Activated CD8-positive, alpha-beta memory T cell treated with anti-CD3 and anti-CD28 coated beads for 1 hour (primary cell): Measurements from ENCODE around the gene SRL.
"Not testable (repeated sequence)": the region's sequence is repeated elsewhere in the genome, so short reads cannot be mapped to it uniquely, and the experiment has no call there.

Experiments used
- DNase-seq, 2 donors: peaks; one replicate each; pipeline ENCODE4 v3.0.0-alpha.2; 2020; ENCODE audit warnings: low read depth in 1 of 2; ENCODE audit errors: extremely low read depth in 1 of 2

The SRL gene

GRCh38 chr16:4227040-4227332 is 14.9 kb downstream of the SRL start:
- no peak for DNase-seq

- DNase-seq, result no peak
These were observed 15.4 kb downstream of the SRL start for GRCh38 chr16:4226251-4227039.

DNA sequence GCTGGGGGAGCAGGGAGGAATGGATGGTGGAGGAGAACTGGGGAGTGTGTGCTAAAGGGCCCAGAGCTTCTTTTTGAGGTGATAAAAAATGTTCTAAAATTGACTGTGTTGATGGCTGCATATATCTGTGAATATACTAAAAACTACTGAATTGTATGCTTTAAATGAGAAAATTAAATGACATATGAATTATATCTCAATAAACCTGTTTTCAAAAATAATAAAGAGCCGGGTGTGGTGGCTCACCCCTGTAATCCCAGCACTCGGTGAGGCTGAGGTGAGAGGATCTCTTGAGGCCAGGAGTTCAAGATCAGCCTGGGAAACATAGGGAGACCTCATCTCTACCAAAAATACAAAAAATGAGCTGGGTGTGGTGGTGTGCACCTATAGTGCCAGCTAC is 16.8 kb downstream of the SRL start:
- DNase-seq, result no peak

DNA sequence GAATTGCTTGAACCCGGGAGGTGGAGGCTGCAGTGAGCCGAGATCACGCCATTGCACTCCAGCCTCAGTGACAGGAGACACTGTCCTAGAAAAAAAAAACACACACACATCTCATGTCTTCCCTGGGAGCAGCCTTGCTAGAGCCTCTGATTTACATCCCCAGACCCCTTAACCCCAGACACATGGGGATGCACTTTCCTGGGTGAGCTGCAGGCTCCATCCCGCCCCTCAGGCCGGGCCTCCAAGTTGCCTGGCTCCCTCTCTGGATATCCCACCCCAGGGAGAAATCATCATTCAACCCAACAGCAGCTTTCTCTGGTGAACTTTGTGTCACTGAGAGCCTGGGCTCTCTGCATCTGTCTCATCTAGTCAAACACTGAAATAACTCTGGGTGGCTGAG is 21.5 kb downstream of the SRL start:
- no peak for DNase-seq

DNA sequence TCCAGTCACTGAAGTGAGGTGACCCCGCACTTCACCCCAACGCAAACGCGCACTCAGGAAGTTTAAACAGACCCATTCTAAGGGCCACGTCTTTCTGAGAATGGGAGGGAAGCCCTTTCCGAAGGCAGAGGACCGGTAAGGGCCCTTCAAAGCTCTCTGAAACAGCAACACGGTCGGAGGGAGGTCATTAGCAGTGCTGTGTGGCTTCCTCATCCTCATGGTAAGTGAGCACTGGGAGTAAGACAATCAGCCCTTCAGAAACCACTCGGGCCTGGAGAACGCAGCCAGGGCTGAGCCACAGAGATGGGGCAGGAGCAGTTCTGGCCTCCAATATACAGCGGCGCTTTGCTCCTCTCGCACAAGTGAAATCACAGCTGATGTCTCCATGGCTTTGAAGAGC is 23.7 kb downstream of the SRL start:
- DNase-seq, result no peak

- no peak for DNase-seq
These were observed 24.4 kb downstream of the SRL start for GRCh38 chr16:4217204-4218131.

GRCh38 chr16:4216596-4216995 is 25.3 kb downstream of the SRL start:
- DNase-seq, result no peak

DNA sequence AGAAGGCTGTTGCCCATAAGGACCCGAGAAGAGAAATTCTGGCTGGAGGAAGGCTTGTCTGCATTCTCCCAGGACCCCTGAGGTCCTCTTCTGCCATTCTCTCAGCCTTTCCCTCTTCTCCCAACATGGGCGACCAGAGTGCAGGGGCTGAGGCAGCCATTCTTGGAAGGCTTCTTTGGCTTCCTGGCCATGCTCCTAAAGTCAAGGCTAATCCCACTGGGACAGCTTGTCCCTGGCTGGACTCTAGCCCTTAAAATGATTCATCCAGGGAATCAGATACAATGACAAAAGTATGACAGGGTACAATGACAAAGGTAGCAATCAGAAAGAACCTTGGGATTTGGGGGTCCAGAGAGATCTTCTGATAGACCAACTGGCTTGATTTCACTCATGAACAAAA is 26.8 kb downstream of the SRL start:
- DNase-seq, result no peak

DNA sequence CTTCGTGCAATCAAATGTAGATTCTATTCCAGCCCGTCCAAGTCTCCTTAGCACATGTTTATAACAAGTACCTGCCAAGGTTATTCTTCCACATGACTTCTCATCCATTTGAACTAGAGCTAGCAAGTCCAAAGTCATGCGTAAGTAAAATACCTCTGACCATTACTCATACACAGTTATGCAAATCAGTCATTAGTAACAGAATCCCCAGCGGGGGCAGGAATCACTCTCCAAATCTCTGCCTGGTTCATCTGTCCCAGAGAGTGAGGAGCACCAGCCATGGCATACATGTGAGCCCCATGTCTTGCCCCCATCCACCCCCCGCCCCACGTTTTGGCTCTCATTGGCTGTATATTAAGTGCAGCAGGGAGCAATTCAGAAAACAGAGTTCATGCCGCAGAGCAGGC is 27.7 kb downstream of the SRL start:
- no peak for DNase-seq

DNA sequence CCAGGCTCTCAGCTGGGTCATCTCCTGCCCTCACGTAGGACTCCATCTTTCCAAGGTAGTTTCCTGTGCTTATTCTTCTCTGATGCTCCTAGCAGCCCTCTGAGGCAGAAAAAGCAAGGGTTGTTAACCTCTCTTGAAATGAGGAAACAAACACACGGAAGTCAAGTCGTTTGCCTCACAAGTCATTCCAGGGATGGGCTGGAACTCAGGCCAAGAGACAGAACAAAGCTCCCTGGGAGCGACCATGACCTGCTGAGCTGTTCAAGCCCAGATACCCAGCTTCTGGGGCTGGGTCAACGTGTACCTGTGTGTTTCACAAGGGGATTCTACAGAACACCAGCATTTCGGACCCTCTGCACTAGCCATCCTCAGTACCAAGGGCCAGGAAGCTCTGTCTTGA is 28.1 kb downstream of the SRL start:
- no peak for DNase-seq

DNA sequence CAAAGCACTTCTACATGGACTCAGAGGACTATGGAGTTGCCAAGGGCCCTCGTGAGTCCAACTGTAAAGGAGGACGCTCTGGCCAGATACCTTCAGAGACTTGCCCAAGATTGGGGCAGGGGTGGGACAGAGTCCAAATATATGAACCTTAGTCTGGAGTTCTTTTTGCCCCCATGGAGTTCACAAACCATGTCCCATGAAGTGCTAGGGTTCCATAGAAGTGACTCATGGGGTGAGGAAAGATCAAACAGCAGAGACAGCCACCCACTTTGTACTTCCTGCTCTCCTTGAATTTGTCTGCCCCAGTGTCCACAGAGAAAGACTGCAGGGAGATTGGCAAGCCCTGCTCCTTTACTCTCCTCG is 29.0 kb downstream of the SRL start:
- DNase-seq, result no peak

- DNase-seq, result no peak
These were observed 29.5 kb downstream of the SRL start for GRCh38 chr16:4212211-4212933.

- DNase-seq, result not testable (repeated sequence)
These were observed 30.3 kb downstream of the SRL start for GRCh38 chr16:4211445-4212210.

- DNase-seq, result no peak
These were observed 32.2 kb downstream of the SRL start for GRCh38 chr16:4209666-4210065.

DNA sequence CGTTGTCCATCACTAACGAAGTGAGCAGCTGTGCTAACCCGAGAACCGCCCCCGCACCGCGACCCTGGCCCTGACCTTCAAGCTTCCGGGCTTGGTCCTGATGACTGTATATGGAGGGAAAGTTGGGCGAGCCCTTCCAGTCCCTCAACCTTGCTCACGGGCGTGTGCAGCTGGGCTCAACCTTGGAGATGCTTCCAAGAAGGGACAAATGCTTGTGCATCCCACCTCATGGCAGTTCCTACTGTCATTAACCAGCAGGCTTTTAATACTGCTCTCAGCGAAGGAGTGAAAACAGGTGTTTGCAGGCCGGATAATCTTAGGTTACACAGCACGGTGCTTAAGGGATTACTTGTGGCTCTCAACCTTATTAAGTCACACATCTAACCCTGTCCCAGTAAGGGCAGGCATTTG is 33.5 kb downstream of the SRL start:
- DNase-seq, result no peak

- no peak for DNase-seq
These were observed 34.1 kb downstream of the SRL start for GRCh38 chr16:4207683-4208340.

DNA sequence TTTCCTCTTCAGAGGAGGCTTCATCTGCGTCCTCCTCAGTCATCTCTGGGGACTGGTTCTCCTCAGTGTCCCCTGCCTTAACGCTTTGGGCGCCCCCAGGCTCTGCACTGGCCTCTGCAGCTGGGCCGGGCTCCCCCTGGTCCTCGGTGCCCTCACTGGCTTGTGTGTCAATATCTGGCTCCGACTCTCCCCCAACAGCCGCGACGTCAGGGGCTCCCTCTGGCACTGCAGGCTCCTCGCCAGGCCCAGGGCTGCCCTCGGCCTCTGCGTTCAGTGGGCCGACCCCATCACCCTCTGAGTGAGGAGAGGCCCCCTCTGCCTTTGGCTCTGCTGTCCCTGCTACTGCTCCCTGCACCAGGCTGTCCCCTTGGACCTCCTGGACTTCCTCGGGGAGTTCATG is 34.7 kb downstream of the SRL start:
- no peak for DNase-seq

GRCh38 chr16:4206680-4207079 is 35.2 kb downstream of the SRL start:
- no peak for DNase-seq

DNA sequence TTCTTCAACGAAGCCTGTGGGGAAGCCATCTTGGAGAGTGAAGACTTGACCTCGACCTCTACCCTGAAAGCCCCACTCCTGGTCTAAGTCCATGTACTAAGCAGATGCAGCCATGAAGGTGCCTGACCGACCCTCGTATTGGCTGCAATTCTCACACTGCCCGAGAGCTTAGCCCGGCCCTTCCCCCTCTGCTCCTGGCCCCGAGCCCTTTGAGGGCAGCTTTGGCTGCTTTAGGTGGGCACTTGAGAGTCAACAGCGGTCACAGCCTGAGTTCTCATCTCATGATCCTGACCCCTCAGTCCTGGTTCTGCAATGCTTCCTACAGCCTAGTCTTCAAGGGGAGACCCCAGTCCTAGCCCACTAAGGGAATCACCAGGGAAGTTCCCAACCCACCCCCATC is 35.9 kb downstream of the SRL start:
- DNase-seq, result no peak

- no peak for DNase-seq
These were observed 37.4 kb downstream of the SRL start for GRCh38 chr16:4204521-4204920.
